Measurements from ENCODE around the gene USP5.
"Not testable (repeated sequence)": the region's sequence is repeated elsewhere in the genome, so short reads cannot be mapped to it uniquely, and the experiment has no call there.

The USP5 gene

DNA sequence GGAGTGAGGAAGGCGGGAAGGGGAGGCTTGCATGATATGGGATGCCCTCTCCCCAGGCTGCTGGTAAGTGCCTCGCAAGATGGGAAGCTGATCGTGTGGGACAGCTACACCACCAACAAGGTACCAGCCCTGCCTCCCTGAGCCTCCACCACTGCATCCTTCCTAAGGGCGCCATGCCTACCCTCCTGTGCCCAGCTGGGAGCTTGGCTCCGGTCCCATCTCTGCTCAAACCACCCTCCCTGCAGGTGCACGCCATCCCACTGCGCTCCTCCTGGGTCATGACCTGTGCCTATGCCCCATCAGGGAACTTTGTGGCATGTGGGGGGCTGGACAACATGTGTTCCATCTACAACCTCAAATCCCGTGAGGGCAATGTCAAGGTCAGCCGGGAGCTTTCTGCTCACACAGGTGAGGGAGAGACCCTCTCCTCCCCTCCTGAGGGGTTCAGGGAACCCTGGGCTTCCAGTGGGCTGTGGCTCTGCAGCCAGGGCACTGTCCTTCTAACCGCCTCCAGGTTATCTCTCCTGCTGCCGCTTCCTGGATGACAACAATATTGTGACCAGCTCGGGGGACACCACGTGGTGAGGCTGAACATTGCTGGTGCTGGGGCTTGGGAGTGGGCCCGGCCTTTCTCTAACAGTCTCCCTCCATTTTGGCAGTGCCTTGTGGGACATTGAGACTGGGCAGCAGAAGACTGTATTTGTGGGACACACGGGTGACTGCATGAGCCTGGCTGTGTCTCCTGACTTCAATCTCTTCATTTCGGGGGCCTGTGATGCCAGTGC is 8.6 kb upstream of the USP5 start:
- no peak for DNase-seq

DNA sequence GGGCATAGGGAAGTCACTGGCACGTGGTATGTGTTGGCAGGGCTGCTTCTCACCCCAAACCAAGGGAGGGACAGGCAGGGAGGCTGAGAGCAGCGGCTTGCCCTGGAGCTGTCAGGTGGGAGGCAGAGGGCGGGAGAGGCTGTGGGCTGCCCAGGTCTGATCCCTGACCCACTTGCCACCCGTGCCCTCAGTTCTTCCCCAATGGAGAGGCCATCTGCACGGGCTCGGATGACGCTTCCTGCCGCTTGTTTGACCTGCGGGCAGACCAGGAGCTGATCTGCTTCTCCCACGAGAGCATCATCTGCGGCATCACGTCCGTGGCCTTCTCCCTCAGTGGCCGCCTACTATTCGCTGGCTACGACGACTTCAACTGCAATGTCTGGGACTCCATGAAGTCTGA is 6.6 kb upstream of the USP5 start:
- no peak for DNase-seq

DNA sequence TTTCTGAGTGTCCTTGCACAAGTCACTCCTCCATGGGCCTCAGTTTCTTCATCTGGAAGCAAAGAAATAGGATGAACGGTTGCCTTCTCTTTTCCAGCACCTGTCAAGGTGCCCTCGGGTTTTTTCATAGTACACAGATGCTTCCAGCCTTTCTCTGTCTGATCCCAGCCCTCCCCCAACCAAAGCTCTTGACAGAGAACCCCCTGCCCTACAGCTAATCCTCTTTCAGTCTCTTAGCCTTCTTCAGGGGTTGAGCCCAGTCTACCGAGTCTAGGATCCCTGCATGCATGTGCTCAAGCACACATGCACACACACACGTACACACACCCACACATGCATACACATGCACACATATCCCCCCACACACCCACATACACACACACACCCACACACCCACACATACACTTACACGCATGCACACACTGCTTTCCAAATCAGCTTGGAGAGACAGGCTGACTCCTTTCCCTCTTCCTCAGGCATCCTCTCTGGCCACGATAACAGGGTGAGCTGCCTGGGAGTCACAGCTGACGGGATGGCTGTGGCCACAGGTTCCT is 5.6 kb upstream of the USP5 start:
- no peak for DNase-seq

DNA sequence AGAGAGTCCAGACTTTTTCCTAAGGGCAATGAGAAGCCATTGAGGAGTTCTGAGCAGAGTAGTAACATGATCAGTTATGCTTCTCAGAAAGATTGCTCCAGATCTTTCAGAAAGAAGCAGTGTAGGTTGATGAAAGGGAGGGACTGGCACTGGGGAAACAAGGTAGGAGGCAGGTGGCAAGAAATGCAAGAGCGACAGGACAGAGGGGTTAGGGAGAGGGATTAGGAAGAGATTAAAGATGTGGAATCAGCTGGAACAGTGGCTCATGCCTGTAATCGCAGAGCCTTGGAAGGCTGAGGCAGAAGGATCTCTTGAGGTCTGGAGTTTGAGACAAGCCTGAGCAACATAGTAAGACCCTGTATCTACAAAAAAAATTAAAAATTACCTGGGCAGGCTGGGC is 4.3 kb upstream of the USP5 start:
- DNase-seq, result no peak

DNA sequence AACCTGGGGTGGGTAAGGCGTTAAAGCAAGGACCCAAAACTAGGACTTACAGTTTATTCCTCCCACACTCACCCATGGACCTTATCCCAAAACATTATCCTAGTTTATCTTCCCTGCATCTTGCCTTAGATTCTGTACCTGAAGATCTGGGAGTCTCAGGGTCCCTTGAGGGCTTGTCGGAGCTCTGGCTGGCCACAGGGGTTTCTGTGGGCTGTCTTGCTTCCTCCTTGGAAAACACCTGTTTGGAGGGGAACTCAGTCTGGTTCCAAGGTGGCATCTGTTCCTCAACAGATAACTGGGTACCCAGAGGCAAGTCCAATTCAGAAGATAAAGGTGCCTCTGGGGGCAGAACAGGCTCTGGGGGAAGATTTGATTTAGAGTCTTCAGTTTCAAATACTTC is 2.5 kb upstream of the USP5 start:
- no peak for DNase-seq

DNA sequence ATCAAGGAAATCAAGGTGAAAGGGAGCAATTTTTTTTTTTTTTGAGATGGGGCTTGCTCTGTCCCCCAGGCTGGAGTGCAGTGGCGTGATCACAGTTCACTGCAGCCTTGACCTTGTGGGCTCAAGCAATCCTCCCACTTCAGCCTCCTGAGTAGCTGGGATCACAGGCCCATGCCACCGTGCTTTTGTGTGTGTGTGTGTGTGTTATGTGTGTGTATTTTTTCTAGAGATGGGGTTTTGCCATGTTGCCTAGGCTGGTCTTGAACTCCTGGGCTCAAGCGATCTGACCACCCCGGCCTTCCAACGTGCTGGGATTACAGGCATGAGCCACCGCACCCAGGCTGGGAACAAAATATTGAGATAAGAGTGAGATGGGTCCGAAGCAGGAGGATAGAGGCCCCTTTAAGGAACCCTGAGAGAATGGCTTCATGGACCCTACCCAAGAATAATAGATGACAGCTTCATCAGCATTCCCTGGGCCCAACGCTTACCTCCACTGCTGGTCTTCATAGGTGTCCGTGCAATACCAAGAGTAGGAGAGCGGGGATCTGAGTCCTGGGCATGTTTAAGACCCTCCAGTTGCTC is 1.9 kb upstream of the USP5 start:
- DNase-seq, result no peak

DNA sequence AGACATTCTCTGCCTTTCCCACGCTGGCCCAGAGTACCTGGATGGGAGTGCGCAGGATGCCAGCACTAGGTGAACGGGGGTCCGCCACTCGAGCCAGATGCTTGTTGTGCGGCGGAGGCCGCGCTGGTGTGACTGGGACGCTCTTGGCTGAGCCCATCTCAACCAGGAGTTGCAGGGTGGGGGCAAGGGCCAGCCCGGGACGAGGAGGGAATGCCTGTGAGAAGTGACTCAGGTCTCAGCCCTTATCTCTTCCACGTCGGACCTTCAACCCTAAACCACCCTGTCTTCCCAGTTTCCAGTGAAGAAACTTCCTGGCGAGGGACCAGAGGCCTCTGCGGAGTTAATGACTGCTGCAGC is 1.2 kb upstream of the USP5 start:
- no peak for DNase-seq

DNA sequence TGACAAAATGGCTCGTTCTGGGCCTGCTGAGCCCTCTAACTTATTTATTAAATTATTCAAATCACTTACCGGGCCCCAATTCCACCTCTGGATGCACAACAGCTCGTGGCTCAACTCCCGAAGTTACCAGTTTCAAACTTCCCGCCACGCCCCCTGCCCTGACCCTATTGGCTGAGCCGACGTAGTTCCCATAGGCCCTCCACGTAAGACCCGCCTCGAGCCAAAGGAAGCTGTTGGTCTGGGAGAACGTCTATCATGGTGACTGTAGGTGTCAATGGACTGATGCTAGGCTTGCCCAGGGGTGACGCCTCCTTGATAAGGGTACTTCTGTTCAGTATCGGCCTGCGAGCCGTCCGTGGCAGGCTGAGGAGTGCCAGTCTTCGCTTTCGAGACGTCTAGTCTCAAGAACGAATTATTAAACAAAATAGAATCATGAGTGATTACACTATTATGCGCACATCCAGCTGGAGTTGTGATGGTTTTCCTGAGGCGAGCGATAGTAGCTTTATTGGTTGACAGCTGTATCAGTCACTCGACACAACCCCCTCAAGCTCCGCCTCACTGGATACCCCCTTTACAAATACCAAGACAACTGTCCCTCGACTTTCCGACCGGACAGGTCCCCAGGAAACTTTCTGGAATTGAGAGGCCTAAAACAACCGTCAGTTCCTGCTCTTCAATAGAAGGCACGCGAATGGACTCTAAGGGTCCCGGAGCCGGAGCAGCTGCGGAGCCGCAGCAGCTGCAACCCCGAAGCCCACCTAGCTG is 613 bp upstream of the USP5 start, which contains the start of gene CDCA3:
CDCA3 (minus strand) TSS at position 134 of the 768 bp plus-strand sequence. CDS start 334 bp downstream, outside the sequence.
- DNase-seq, result peak; percentile 92

DNA sequence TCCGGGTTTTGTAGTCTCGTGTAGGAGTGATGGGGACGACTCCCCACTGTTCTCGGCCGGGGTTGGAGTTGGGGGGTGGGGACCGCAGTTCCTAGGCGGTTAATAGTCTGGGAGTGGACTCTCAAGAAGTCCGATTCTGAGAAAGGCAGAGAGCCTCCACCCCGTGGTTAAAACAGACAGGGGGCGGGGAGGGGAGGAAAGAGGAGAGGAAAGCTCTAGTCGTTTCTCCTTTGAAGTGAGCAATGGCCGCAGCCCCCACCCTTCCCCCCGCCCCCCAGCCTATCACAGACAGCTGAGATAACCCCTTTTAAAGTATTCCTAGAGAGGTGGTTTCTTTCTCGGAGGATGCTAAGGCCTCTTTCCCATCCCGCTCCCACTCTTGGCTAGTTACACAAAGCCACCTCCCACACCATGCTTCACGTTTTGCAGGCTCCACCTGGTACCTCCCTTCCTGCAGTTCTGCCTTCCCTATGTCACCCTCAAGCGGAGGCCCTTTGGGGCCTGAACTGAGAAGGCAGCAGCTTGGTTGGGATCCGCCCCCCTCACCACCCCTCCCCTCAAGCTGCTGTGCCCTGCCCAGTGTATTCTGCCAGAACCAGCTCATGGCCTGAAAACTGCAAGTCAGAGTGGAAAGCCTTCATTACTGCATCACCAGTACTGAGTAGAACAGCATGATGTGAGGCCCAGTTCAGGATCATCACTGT is 853 bp downstream of the USP5 start:
- DNase-seq, result no peak

DNA sequence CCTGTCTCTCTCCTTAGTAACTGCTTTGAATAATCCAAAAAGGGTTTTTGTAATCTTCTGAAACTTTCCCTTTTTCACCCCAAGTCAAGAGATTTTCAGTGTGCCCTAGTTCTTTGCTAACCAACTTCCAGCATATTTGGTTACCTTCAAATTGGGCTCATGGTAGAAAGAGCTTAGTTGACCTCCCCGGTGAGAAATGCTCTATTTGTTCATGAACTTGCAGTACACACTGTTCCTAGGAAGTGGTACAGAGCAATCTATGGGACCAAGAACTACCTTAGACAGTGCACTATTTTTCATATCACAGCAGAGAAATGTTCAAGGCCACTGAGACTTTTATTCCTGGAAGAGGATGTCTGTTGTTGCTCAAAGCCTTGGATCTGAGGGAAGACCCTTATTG is 1.7 kb downstream of the USP5 start:
- no peak for DNase-seq

DNA sequence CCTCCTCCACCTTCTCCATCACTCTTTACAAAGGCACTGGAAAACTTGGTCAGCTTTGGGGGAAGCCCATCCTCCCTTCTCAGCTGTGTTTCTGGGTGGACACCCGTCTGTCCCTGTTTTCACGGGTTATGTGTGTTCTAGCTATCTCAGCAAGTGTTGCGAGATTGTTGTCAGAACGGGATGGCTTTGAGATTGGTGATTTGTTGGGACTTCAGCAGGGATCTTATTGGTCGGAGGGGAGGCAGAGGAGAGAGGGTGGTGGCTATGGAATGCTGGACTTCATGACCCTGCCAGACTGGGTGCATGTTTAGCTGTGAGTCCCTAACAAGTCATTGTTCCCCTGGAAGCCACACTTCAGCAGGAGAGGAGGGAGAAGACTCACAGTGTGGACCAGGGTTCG is 2.1 kb downstream of the USP5 start:
- no peak for DNase-seq

DNA sequence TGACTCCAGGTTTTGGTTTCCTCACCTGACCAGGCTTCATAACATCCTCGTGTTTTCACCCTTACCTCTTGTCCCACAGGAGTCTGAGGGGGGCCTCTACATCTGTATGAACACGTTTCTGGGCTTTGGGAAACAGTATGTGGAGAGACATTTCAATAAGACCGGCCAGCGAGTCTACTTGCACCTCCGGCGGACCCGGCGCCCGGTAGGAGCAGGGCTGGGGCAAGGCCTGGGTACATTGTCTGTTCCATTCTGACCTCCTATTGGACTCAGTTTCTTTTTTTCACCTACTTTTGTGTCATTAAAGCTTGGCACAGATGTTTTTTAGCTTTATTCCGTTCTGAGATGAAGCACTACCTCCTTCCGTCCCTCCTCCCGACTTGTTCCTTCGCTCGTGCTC is 3.4 kb downstream of the USP5 start:
- DNase-seq, result no peak

DNA sequence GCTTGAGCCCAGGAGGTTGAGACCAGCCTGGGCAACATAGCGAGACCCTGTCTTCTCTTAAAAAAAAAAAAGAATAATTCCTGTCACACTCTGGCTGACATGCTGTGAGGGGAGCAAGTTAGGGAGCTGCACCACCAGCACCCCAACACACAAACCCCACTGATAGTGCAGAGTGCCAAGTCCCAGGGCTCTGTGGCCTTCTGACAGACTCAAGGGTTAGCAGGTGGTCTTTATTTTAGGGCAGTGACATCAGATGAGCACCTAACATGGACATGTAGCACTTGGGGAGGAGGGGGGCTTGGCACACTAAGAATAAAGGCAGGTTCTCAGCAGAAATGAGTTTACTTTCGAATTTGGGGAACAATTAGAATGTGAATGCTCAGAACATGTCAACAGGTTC is 6.8 kb downstream of the USP5 start:
- DNase-seq, result no peak

DNA sequence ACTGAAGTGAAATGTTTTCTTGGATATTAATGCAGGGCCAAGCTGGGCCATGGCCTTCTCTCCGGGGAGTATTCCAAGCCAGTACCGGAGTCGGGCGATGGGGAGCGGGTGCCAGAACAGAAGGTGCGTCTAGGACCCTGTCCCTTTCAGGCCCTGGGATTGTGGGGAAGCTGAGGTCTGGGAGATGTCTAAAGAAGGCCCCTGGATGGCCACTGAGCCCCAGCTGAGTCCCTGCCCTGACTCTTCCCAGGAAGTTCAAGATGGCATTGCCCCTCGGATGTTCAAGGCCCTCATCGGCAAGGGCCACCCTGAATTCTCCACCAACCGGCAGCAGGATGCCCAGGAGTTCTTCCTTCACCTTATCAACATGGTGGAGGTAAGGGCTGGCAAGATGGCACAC is 8.2 kb downstream of the USP5 start:
- no peak for DNase-seq

DNA sequence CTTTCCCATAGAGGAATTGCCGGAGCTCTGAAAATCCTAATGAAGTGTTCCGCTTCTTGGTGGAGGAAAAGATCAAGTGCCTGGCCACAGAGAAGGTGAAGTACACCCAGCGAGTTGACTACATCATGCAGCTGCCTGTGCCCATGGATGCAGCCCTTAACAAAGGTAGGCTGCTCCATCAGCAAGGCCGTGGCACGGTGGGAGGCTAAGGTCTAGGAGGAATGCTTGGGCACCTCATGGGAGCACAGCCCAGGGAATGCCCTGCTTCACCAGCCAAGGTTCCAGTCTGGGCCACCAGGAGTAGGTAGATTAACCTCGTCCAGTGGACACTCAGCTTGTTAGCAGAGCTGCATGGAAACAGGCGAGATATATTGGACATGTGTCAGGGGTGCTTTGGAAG is 9.0 kb downstream of the USP5 start:
- no peak for DNase-seq

DNA sequence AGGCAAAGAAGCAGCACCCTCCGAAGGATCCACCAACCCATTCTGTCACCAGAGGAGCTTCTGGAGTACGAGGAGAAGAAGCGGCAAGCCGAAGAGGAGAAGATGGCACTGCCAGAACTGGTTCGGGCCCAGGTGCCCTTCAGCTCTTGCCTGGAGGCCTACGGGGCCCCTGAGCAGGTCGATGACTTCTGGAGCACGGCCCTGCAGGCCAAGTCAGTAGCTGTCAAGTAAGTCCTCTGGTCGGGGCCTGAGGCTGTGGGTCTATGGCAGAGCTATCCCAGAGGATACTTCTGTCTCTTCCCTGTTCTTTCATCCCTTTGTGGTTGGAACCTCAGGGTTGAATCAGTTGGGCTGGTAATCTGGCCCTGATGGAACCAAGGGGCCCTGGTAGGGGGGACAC is 9.4 kb downstream of the USP5 start:
- no peak for DNase-seq

DNA sequence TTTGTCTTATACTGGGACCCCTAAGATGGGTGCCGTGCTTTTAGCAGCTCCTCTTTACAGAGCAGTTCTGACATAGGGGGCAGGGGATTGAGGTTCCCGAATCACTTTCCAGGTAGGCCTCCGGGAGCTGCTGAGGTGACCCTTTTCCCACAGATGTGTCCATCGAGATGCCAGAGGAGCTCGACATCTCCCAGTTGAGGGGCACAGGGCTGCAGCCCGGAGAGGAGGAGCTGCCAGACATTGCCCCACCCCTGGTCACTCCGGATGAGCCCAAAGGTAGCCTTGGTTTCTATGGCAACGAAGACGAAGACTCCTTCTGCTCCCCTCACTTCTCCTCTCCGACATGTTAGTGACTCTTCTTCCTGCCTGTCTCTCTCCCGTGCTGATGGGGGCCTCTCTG is 11.1 kb downstream of the USP5 start:
- DNase-seq, result no peak

DNA sequence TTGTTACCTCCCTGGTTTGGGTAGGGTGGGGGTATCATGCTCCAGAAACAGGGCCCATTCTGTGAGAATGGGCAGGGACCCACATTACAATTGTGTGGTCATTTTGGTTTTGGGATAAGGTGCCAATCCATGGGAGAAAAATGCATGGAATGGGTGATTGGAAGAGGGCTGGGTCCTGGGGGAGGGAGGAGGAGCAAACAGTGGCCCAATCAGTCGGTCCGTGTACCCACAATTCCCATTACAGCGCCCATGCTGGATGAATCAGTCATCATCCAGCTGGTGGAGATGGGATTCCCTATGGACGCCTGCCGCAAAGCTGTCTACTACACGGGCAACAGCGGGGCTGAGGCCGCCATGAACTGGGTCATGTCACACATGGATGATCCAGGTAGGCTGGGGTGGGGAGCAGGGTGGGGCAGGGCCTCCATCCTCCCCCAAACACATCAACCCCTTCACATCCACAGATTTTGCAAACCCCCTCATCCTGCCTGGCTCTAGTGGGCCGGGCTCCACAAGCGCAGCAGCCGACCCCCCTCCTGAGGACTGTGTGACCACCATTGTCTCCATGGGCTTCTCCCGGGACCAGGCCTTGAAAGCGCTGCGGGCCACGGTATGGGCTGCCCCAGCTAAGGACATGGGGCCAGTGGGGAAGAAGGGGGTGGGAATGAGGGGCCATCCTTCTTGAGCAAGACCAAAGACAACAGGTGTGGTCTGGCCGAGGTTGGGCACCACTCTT is 11.8 kb downstream of the USP5 start:
- no peak for DNase-seq

DNA sequence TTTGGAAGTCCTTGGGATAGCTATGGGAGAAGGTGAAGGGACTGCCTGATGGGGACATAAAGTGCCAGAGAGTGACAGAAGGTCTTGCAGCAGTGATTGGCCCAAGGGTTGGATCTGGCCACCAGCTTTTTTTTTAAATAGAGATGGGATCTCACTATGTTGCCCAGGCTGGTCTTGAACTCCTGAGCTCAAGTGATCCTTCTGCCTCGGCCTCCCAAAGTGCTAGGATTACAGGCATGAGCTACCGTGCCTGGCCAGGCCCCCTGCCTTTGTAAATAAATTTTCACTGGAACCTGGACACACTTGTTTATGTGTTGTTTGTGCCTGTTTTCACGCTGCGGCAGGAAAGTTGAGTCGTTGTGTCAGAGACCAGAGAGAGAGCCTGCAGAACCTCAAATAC is 13.4 kb downstream of the USP5 start:
- DNase-seq, result not testable (repeated sequence)

DNA sequence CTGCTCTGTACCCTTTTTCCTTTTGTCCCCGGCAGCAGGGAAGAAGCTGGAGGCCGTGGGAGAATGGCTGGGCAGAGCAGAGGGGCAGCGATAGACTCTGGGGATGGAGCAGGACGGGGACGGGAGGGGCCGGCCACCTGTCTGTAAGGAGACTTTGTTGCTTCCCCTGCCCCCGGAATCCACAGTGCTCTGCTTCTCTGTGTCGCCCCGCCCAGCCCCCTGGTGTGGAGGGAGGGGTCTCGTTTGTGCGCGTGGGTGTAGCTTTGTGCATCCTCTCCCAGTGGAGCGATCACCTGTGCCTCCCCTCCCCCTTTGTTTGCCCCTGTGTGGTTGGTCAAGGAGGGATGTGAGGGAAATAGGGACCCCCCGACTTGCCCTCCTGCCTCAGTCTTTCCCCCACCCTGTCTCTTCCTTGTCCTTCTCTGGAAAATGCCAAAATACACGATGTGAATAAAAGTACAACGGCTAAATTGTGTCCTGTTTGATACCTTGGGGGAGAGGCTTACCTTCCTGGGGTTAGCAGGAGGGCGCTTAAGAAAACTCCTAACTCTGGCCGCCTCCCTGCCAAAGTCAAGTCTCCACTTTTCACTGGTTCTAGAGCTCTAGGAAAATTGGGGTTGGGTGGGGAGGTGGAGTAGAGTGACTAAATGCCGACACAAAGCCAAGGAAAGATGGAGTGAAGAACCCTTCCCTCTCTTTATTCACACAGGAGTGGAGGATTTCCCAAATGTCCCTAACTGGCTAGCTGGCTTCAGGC is 14.4 kb downstream of the USP5 start:
- no peak for DNase-seq

DNA sequence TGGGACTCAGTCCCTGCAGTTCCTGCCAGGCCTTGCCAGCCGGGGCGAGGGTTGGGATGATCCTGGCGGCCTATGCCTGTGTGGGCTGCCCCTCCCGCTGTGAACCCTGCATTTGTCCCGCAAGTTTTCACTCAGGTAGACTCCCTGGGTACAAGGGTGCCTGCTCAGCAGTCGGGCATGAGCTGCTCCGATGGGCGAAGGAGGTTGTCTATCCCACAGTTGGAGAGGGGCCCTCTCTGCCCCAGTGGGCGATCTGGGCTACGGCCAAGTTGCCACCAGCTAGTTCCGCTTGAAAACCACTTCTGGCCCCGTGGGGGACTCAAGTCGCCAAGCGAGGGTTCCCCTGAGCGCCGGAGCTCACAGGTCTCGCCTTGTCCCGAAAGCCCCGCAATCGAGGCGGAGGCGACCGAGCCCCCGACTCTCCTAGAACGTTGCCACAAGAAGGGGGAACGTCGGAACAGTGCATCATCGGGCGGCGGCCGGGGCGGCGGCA is 15.0 kb downstream of the USP5 start:
- DNase-seq, result peak; percentile 58
